Activated CD4-positive, alpha-beta T cell treated with anti-CD3 and anti-CD28 coated beads, Interleukin-2, amount 50 U/mL, for 1 hour (primary cell): ENCODE data around the gene NDOR1.

Source experiments
- DNase-seq: peaks from one replicate; pipeline ENCODE4 v3.0.0-alpha.2; 2020

Gene NDOR1

DNA sequence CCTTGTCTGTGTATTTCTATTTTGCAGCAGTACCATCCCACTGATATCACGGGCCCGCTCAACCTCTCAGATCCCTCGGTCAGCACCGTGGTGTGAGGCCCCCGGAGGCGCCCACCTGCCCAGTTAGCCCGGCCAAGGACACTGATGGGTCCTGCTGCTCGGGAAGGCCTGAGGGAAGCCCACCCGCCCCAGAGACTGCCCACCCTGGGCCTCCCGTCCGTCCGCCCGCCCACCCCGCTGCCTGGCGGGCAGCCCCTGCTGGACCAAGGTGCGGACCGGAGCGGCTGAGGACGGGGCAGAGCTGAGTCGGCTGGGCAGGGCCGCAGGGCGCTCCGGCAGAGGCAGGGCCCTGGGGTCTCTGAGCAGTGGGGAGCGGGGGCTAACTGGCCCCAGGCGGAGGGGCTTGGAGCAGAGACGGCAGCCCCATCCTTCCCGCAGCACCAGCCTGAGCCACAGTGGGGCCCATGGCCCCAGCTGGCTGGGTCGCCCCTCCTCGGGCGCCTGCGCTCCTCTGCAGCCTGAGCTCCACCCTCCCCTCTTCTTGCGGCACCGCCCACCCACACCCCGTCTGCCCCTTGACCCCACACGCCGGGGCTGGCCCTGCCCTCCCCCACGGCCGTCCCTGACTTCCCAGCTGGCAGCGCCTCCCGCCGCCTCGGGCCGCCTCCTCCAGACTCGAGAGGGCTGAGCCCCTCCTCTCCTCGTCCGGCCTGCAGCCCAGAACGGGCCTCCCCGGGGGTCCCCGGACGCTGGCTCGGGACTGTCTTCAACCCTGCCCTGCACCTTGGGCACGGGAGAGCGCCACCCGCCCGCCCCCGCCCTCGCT lies 37.5 kb upstream of the NDOR1 start:
- no peak for DNase-seq

DNA sequence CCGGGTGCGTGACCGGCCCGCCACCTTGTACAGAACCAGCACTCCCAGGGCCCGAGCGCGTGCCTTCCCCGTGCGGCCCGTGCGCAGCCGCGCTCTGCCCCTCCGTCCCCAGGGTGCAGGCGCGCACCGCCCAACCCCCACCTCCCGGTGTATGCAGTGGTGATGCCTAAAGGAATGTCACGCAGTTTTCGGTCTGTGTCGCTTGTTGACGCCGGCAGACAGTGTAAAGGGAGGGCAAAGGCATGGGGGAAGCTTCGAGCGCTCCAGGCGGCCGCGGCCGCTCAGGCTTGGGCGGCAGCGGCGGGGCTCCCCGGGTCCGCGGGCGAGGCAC lies 37.0 kb upstream of the NDOR1 start:
- DNase-seq = no peak

DNA sequence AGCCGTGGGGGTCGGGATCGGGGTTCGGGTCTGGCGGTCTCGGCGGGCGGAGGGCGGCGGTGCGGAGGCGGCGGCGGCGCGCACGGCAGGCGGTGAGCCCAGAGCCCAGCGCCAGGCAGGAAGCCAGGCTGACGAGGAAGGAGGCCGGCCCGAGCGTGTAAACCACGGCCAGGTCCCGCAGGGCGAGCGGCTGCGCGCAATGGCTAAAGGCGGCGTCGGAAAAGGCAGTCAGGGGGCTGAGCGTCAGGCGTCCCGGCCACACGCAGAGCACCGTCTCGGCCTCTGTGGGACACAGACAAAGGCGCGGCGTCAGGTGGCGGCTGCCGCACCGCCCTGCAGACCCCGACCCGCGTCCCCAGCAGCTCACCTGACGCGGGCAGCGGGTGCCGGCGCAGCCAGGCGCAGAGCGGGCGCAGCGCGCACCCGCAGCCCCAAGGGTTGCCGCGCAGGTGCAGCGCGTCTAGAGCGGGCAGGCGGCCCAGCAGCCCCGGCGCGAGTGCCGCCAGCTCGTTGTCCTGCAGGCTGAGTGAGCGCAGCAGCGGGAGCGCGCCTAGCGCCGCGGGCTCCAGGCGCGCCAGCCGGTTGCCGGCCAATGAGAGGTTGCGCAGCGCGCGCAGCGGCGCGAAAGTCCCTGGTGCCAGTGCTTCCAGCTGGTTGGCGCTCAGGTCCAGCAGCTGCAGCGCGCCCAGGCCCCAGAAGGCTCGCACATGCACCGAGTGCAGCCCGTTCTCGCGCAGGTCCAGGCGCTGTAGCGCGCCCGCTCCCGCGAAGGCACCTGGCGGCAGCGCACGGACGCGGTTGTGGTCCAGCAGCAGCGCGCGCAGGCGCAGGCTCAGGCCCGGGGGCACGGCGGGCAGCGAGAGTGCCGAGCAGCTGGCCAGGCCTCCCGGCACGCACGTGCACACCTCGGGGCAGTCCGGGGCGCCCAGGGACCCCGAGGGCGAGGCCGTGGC lies 36.3 kb upstream of the NDOR1 start:
- no peak for DNase-seq

DNA sequence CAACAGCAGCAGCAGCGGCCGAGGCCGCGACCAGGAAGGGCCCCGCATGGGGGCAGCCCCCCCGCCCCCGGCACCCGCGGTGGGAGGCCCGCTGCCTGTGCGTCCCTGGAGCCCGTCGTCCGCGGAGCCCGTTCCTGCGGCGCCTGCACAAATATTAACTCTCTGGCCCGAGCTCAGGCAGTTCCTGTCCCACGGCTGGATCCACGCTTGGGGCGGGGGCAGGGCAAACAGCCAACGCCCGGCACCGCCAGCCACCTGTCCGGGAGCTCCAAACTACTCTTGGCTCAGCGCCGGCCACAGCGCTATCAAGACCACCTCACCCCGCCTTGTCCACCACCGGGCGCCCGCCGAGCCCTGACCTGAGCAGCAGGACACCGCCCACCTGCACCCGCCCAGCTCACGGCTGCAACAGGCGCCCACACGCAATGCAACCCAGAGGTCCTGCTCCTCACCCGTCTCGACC lies 35.6 kb upstream of the NDOR1 start, which contains the start of gene LRRC26:
Gene LRRC26, minus strand, starts transcription at position 156 of the 463 bp plus-strand sequence. Its CDS starts 108 bp downstream, at position 48.
- no peak for DNase-seq

DNA sequence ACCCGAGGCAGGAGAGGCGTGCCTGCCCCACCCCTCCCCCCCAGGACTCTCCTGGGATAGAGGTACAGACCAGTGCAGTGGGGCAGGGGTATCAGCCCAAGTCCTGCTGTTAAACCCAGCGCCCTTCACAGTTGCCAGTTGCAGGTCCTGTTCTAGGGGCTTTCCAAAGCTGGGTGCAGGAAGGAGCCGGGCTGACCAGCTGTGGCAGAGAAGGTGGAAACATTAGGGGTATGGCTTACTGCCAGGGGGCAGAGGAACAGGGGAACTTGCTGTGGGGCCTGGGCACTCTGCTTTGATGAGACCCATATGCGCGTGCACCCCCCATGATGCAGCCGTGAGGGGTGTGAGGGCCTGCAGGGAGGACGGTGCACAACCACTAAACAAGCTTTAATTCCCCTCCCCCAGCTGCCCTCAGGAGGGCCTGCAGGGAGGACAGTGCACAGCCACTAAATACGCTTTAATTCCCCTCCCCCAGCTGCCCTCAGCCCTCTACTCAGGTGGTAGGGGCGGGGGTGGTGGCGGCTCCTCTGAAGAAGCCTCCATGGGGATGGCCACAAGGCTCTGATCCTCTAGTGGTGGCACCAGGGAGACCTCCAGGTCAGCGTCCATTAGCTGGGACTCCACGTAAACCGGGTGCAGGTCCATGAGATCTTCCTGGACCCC lies 34.9 kb upstream of the NDOR1 start:
- DNase-seq = no peak

DNA sequence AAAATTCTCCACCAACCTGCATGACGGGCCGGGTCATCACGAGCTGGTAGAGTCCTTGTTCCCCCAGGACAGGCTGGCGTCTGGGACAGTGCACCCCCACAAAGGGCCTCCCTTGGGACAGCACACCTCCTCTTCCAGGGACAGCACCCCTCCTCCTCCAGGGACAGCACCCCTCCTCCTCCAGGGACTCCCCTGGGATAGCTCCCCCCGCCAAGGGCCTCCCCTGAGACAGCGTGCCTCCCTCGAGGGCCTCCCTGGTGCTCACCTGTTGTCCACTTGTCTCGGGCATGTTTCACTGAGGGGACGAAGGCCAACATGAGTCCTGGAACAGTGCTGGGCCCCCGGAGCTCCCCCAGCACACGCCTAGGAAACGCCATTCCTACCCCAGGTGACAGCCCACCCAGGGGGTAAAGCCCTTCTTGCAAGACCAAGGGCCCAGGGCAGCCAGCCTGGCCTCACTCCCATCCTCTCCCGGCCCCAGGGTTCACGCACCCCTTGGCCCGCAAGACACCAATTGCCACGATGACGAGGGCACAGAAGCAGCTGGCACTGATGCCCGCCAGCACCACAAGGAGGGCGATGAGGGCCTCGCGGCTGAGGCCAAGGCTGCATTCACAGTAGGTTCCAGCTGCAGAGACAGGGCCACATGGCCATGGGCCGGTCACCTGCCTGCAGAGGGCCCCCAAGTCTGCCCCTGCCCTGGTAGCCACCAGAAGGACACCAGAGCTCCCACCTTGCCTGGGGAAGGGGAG lies 34.2 kb upstream of the NDOR1 start:
- no peak for DNase-seq

DNA sequence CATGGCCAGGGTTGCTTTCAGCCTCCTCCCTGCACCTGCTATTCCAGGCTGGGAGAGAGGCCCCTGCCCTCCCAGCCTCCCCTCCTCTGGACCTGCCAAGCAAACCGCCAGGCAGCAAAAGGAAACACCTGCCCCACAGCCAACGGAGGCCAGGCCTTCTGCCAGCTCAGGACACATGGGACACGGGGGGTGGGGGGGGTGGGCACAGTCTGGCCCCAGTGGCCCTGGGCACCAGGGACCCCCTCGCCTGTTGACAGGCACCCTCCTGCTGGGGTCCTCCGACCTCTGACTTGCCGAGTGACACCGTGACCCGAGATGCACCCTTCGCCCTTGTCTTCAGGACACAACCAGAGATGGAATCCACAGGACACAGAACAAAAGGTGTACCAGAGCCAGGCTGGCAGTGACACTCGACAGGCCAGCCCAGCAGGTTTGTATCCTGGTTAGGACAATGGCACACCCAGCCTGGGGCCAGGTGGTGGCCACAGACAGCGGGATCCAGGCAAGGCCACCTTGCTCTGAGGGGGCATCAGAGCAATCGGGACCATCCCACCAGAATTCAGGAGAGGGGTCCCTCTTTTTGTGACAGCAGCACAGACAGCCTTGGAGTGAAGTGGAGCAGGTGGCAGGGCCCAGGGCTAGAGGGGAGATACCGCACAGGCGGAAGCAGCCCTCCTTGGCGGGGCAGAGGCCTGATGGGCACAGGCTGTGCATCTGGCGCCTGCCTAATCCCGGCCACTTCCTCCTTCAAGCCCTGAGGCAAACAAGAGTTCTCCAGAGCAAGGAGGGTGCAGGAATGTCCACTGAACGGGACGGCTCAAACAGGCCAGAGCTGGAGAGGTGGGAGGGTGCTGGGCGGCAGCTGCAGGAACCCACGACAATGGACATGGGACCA lies 32.4 kb upstream of the NDOR1 start:
- no peak for DNase-seq

DNA sequence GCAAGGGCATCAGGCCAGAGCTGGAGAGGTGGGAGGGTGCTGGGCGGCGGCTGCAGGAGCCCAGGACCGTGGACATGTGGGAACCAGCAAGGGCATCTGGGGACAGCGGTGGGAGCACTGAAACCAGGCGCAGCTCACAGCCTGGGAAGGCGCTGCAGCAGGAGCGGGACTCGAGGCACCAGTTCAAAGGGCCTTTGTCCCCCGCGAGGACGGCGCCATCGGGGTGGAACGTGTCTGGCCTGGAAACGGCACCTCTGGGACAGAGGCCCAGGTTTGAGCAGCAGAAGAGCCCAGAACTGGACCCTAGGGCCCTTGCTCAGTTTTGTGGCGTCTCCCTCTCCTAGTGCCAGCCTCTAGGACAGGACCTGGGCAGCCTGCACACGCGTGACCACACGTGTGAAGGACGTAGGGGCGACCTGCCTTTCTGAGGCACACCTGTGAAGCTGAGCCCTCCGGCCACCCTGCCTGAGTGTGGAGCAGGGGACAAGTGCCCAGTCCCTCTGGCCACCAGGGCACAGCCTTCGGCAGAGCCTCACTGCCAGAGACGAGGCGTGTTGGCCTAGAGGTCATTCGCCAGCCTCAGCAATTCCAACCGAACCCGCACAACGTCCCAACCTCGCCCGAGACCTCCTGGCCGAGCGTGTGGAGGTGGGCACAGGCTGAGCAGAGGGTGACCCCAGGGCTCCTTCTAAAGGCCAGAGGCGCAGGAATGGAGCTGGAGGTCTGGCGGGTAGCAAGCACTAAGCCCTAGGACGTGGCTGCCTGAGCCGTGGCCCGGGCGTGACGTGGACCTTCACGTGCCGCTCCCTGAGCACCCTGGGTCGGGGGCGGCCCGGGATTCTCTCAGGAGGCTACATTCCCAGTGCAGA lies 31.5 kb upstream of the NDOR1 start:
- DNase-seq = no peak

DNA sequence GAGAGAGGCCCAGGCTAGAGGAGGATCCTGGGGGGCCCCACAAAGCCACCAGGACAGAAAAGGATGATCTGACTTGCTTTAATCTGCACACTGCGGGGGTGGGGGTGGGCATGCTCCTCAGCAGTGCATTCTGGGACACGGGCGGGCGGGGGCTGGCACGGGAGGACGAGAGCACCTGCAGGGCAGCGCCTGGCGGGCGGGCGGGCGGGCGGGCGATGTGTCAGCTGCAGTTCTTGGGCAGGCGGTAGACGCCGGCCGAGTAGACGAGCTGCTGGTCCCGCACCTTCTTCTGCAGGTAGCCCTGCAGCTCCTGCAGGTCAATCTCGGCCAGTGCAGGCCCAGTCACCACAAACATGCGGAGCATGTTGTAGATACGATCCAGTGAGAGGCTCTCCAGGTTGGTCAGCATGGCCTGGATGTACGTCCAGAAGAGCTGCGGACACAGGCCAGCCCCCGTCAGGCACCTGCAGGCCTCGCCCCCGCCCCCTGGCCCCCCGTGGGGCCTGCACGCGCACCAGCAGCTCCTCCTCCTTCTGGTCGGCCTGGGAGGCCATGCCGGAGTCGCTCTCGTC lies 30.7 kb upstream of the NDOR1 start:
- DNase-seq = no peak

DNA sequence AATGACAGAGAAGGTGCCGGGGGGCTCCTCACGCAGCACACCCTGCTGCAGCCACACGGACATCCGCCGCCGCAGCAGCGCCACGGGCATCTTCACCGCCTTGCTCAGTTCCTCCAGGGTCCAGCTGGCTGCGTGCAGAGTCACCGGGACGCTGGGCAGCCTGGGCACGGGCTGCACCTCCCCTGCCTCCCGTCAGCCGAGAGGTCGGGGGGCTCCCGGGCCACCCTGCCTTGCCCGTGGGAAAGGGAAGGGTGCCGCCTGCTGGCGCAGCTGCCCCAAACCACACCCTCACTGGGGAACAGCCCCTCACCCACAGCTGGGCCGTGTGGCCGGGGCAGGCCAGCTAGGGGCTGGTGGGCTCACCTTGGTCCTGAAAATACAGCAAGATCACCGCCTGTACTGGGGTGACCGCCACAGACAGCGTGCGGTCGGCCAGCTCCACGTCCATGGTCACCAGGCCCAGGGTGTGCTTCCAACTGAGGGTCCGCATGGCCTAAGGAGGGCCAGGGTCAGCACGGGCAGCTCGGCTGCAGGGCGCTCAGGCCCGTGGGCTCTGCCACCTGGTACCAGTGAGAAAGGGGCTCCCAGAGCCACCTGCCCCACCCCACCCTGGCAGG lies 30.0 kb upstream of the NDOR1 start:
- DNase-seq = no peak

DNA sequence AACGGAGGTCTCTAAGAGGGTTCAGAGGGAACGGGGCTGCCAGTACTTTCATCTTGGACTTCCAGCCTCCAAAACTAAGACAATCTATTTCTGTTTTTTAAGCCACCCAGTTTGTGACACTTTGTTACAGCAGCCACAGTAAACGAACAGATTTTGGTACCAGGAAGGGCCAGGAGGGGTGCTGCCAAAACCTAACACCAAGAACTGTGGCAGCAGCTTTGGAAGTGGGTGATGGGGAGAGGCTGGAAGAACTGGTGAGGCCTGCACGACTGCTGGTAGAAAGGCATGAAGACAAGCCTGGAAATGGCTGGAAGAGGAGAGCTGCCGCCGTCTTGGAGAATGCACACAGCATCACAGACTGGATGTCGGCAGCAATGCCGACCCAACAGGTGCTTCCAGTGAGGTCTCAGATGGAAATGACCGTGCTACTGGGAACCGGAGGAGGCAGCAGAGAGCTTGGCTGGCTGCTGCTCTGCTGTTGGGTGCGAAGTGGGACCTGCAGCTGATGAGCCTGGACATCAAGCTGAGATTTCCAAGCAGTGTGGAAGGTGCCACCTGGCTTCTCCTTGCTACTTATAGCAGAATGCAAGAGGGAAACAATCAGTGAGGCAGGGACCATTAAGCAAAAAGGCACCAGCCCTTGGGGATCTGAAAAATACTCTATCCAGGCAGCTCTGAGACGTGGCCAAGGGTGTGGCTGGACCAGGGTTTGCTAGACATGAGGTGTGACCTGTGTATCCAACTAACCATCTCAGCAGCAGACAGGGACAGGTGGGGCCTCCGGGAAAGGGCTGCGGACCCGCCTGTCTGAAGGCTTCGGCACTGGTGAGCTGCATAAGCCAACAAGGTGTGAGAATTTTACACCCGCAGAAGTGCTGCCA lies 29.0 kb upstream of the NDOR1 start:
- no peak for DNase-seq

DNA sequence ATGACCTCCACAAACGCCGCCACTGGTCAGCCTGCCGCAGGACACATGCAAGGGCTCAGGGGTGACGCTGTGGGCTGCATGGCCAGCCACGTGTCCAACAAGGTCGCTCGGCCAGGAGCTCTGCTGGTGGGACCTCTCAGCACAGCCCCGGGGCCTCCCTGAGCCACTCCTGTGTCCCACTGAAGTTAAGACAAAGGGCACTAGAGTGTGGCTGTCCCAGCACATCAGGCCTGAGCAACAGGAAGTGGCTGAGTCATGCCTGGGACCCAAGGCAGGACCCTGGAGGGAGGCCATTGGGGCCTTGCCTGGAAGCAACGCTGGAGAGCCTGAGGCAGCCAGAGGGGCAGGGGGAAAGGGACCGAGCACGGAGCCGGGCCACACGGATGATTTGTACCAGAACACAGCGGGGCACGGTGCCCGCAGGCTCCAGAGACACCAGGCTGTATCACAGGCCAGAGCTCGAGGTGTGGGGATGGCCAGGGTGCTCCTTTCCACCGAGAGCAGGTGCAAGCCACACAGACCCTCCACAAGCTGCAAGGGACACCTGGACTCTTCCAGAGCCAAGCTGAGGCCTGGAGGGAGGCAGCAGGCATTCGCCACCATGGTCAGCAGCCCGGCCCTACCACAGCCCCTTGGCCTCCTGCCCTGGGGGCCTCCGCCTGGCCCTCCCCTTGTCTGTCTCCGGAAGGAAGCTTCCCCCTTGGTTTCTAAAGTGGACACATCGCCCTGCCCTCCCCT lies 27.1 kb upstream of the NDOR1 start:
- DNase-seq = no peak

DNA sequence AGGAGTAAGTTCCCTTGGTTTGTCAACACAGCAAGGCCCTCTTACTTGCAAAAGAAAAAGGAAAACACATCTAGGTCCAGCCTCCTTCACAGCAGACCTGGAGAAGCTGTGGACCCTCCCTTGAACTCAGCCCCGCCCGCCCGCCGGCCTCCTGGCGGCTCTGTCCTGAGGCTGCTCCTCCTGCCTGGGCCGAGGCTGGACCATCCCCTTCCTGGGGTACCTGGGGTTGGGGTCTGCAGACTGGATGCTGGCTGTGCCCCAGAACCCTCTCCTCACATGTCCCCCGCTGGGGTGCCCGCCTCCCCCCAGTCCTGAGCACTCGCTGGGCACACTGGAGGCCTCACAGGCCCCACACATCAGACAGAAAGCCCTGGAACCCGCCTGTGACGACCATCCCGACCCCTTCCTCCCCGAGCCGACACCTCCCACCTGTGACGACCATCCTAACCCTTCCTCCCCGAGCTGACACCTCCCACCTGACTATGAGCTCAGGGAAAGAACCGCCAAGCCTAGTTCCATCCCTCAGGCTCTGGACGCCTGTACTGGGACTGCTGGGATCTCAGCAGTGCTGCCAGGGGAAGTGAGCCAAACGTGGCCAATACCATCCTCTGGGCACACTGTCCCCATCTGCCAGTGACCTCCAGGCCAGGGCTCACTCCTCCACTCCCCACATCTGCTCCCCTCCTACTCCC lies 26.4 kb upstream of the NDOR1 start:
- DNase-seq = no peak

DNA sequence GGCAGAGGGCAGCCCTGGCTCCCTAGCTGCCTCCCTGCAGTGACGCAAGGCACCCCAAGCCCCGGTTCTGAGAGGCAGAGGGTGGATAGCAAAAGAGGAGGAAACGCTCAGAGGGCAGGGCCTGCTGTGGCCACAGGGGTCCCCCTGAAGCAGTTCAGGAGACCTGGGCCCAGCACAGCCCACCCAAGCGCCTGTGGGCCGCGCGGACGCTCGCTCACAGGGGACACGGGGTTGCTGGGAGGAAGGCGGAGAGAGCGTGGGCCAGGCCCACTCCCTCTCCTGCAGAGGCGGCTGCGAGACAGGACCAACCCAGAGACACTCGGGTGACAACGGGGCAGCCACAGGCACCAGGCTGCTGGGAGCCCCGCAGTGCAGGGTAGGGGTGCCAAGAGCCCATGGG lies 25.7 kb upstream of the NDOR1 start:
- no peak for DNase-seq

DNA sequence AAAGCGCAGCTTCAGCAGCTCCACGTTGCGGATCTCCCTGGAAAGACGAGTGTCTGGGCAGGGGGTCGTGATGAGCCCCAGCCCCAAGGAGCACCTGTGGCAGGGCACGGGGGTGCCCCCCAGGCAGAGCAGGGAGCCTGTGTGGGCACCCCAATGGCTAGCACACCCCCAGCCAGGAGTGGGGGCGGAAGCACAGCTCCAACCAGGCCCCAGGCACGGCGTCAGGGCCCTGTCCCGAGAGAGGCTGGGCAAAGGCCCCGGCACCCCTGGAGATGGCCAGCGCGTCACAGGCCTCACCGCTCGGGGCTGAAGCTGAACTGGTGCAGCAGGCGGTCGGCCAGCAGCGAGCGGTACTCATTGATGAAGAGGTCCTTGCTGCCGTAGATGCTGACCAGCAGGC lies 25.0 kb upstream of the NDOR1 start:
- no peak for DNase-seq

DNA sequence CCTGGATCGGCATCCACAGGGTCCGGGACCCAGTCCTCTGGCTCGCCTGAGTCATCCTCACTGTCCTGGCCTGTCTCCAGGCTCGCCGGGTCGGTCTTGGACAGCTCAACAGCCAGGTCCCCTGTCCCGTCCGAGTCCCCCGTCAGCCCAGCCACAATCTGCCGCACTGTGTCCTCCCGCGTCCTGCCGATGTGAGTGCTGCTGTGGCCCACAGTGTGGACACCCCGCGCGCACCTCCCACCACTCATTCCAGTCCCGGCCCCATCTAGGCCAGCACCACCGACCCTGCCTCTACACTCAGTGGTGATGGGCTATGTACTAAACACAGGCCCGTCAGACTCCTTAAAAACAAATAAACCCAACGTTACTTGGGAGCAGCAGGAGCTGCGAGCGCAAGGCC lies 23.8 kb upstream of the NDOR1 start:
- no peak for DNase-seq

DNA sequence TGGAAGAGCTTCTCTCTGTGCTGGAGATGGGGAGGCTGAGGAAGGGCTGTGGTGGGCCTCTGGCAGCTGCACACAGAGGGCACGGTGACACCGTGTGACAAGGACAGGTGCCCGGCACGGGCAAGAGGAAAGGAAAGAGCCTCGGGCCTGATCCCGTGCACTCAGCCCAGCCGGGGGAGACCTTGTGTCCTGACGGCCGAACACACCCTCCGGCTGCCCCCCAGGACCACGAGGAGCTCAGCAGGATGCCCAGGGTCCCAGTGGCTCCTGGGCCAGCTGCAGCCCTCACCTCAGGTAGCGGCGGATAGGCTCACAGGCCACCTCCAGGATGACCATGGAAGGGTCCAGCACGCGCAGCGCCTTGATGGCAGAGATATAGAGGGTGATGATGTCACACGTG lies 22.7 kb upstream of the NDOR1 start:
- DNase-seq = no peak
